BJ (cell line): Measurements from ENCODE around the gene TIMP3. TPM values are rescaled to one million over a fixed set of nuclear protein-coding genes. Genes with fewer than 3 reads are reported as not detected.

Experiments
- CTCF ChIA-PET: fragments of 350-600 bp; formaldehyde crosslinking; extraction: SDS; loops from one replicate; lab custom pipeline; 2021; ENCODE audit warnings: antibody characterized with exemption, inconsistent platforms; lab: Yijun Ruan, JAX
- POLR2A ChIA-PET: fragments of 300-600 bp; sonication (Branson Sonifier 250); formaldehyde crosslinking; extraction: SDS; loops from one replicate; lab custom pipeline; 2021; ENCODE audit warnings: antibody characterized with exemption; lab: Charles Lee
- DNase-seq: peaks from one replicate; pipeline ENCODE4 v3.0.0-alpha.2; 2011; ENCODE audit warnings: low read depth
- H3K27me3 ChIP-seq: 2 replicates; pipeline ENCODE4 v1.6.0; 2011; ENCODE audit warnings: low read length; ENCODE audit not compliant: control insufficient read depth, insufficient read depth
- H3K36me3 ChIP-seq: 2 replicates; pipeline ENCODE4 v1.5.1; 2011; ENCODE audit warnings: low read length; ENCODE audit not compliant: control insufficient read depth, insufficient read depth
- H3K4me3 ChIP-seq: 2 replicates; pipeline ENCODE4 v1.5.1; 2011; ENCODE audit warnings: low read depth, mild to moderate bottlenecking, control low read depth, low read length
- CTCF ChIP-seq: IDR thresholded peaks from 2 replicates; pipeline ENCODE4 v1.5.1; 2011; ENCODE audit warnings: low read depth, mild to moderate bottlenecking, control low read depth, inconsistent platforms, low read length, moderate library complexity; ENCODE audit not compliant: insufficient read depth
- polyA plus RNA-seq: library from polyadenylated mRNA; depleted of rRNA; stranded (reverse); fragments of >200 nt; gene quantifications from 2 replicates; pipeline ENCODE4 v1.2.3, GENCODE V29; 2011

TIMP3 gene
- polyA plus RNA-seq, 1 experiment: 544 TPM

DNA sequence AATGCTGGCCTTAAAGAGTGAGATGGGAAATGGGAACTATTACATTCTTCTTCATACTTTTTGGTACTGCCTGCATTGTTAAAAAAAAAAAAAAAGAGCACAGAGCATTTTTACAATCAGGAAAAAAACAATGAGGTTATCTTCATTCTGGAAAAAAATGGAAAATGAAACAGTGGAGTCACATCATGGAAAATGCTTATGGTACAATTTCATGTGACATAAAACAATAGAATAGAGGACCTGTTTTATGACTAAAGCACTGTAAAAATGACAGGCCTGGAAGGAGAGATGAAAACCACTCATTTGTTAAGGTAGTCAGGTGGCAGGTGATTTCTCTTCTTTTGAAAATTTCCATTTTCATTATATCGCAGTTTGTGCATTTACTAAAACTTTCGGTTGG is 75.0 kb downstream of the TIMP3 start:
- TF ChIP-seq CTCF: no peak
- ChIA-PET POLR2A (no interaction called here), CTCF (interaction anchor here (1.4 kb wide), 1 partner anchor 24 kb away, joined by 4 read pairs; no protein-coding TSS in a partner anchor)
- peaks cover 7% of the 10 kb centered on the region; the same call in 1 of the 2 replicates for H3K27me3 ChIP-seq
- H3K36me3 ChIP-seq: no peaks in the 10 kb centered on the region
- DNase-seq: no peak
- no peak overlapping the region for H3K4me3 ChIP-seq

DNA sequence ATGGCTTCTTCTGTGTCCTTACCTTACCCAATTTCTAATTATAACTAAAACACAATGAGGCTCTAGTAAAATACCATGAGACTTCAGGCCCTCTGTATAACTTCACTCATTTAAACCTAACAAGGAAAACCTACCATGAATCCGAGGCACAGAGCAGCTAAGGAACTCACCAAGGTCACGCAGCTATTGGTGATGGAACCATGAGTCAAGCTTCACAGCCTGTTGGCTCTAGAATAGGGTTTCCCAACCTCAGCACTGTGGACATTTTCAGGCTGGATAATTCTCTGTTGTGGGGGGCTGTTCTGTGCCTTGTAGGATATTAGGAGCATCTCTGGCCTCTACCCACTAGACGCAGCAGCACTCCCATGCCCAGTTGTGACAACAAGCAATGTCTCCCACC is 75.7 kb downstream of the TIMP3 start:
- POLR2A ChIA-PET: no interaction called here
- Histone ChIP-seq H3K27me3 (peaks cover 7% of the 10 kb centered on the region; the same call in 1 of the 2 replicates), H3K36me3 (no peaks in the 10 kb centered on the region), H3K4me3 (no peak overlapping the region)
- TF ChIP-seq CTCF: no peak
- DNase-seq: no peak
- CTCF ChIA-PET: interaction anchor here (1.4 kb wide), 1 partner anchor 24 kb away, joined by 4 read pairs; no protein-coding TSS in a partner anchor

DNA sequence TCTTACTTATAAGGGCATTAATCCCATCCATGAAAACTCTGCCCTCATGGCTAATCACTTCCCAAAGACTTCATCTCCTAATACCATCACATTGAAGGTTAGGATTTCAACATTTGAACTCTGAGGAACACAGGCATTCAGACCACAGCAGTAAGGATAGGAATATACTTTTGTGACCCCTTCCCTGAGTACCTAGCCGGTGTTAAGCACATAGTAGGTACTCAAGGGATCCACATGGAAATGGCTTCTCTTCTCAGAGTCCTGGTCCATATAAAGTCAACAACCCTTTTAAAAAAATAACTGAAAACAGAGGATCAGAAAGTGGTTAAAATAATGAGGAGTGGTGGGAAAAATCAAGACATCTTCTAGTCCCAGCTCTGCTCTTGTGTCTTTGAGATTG is 78.0 kb downstream of the TIMP3 start:
- CTCF ChIA-PET: interaction anchor here (1.1 kb wide), 1 partner anchor 219 kb away, joined by 3 read pairs; no protein-coding TSS in a partner anchor
- DNase-seq: no peak
- no peak overlapping the region for H3K4me3 ChIP-seq

GRCh38 chr22:32880061-32880460 is 78.6 kb downstream of the TIMP3 start:
- no peak for TF ChIP-seq CTCF
- ChIA-PET POLR2A (no interaction called here), CTCF (interaction anchor here (1.1 kb wide), 1 partner anchor 220 kb away, joined by 3 read pairs; no protein-coding TSS in a partner anchor)
- Histone ChIP-seq H3K36me3 (no peaks in the 10 kb centered on the region), H3K4me3 (no peak overlapping the region), H3K27me3 (peaks cover 10% of the 10 kb centered on the region)
- no peak for DNase-seq

More for the DNA sequence above, 78.0 kb downstream of the TIMP3 start:
- TF ChIP-seq CTCF: no peak
- no peaks in the 10 kb centered on the region for H3K36me3 ChIP-seq
- POLR2A ChIA-PET: no interaction called here
- peaks cover 11% of the 10 kb centered on the region for H3K27me3 ChIP-seq

DNA sequence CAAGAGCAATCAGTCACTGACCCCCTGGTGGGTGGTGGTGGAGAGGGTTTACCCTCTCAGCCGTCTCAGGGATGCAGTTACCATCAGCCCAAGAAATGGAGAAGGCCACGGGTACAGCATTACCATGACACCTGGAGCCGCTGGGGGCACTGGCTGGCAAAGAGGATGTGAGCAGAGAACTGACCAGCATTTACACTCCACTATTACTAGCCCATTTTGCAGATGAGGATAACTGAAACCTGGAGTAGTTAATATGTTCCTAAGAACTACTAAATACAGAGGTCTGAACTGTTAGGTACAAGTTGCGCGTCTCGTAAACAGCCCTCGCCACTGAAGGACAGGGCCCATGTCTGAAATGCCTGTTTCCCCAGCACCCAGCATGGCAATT is 79.0 kb downstream of the TIMP3 start:
- ChIA-PET POLR2A (no interaction called here), CTCF (interaction anchor here (0.6 to 1.1 kb wide), 2 partner anchors 220 to 639 kb away, joined by 3 read pairs; no protein-coding TSS in a partner anchor)
- DNase-seq: no peak
- peaks cover 10% of the 10 kb centered on the region for H3K27me3 ChIP-seq
- no peak overlapping the region for H3K4me3 ChIP-seq
- H3K36me3 ChIP-seq: no peaks in the 10 kb centered on the region
- no peak for TF ChIP-seq CTCF
